NCI-H2196 treated with DMSO at 0.1 percent for 48 hours (cell line): ENCODE measurements around the gene DESI1.
"Not testable (repeated sequence)": the region's sequence is repeated elsewhere in the genome, so short reads cannot be mapped to it uniquely, and the experiment has no call there.

Experiments used
- DNase-seq: peaks from one replicate; lab custom pipeline; 2025; ENCODE audit not compliant: unreplicated experiment; lab: John Stamatoyannopoulos, UW

Gene DESI1

GRCh38 chr22:41561788-41562187, 59.1 kb downstream of the DESI1 start:
- DNase-seq, result no peak

DNA sequence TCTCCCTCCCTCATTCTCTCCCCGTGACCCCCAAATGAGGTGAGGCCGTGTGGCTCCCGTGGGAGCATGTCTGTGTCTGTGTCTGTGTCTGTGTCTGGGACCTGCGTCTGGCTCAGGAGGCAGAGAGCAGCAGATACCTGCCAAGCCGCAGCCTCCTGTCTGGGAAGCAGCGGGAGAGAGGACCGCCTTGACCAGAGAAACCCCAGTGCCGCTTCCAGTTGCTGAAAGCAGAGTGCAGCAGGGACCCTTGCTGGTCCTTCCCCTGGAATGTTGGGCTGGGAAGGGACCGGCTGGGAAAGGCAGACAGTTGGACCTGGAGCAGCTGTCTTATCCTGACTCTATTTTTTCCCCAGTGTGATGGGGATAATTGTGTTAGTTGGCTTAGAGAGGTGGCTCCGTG, 59.5 kb downstream of the DESI1 start:
- DNase-seq, result no peak

- DNase-seq, result no peak
Measured at GRCh38 chr22:41560095-41560471, 60.8 kb downstream of the DESI1 start.

DNA sequence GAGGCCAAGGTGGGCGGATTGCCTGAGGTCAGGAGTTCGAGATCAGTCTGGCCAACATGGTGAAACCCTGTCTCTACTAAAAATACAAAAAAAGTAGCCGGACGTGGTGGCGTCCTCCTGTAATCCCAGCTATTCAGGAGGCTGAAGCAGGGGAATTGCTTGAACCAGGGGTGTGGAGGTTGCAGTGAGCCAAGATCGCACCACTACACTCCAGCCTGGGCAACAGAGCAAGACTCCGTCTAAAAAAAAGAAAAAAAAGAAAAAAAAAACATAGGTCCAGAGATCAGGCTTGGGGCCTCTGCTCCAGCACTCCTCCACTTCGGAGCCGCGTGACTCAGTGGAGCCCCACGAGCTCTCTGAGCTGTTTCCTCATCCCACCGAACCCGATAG, 62.6 kb downstream of the DESI1 start:
- not testable (repeated sequence) for DNase-seq

DNA sequence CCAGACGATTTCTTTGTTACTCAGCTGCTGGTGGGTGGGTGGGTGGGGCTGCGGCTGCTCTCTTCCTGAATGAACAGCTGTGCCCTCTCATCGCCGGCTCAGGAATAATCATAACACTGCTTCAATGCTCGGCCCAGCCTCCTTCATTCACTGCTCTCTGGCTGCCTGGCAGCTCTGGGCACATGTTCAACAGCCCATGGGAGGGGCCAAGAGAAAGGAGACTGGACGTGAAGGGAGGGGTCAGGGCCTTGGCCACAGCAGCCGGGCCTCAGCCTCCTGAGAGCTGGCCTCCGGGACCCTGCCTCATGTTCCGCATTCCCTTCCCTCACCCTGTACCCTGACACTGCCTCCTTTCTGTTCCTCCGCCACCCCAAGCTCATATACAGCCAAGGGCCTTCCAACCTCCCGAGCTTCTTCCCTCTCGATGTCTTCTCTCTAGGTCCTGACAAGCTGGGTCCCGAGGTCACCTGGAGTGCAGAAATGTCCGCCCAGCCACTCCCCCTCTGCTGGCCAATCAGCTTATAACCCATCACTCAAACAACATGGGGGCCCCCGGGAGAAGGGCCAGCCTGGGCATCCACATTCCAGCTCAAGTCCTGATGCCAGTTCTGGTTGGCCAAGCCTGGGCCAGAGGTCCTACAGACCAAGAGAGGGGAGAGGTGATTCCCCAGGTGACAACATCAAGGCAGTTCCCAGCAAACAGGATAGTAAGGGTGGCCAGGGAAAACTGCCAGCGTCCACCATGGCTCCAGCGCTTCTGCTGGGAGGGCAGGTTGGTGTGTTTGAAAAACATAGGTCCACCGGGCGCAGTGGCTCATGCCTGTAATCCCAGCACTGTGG, 63.2 kb downstream of the DESI1 start:
- DNase-seq, result peak; percentile 17

- DNase-seq, result no peak
Measured at GRCh38 chr22:41556561-41556960, 64.3 kb downstream of the DESI1 start.

- no peak for DNase-seq
Measured at GRCh38 chr22:41555325-41555982, 65.4 kb downstream of the DESI1 start.

GRCh38 chr22:41551877-41552582, 68.8 kb downstream of the DESI1 start:
- no peak for DNase-seq

DNA sequence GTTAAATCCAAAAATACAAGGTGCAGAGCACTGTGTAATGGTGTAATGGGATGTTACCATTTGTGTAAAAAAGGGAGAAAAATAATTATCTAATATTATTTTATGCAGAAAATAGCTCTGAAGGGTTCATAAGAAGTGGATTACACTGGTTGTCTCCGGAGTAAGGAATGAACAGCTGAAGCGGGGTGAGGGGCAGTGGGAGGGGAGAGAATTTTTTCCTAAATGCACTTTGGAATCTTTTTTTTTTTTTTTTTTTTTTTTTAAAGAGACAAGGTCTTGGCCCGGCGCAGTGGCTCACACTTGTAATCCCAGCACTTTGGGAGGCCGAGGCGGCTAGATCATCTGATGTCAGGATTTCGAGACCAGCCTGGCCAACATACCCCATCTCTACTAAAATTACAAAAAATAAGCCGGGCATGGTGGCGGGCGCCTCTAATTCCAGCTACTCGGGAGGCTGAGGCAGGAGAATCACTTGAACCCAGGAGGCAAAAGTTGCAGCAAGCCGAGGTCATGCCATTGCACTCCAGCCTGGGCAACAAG, 69.8 kb downstream of the DESI1 start:
- no peak for DNase-seq

GRCh38 chr22:41548830-41549211, 72.0 kb downstream of the DESI1 start:
- no peak for DNase-seq
